PFSK-1 (cell line): ENCODE measurements around the gene PUS10.

Experiments used
- REST ChIP-seq, 2 experiments: IDR thresholded peaks; 2 replicates each; pipeline versions ENCODE4 v1.6.1 to v1.8.0; 2011 to 2012; ENCODE audit warnings: low read depth in 2 of 2, low read length in 2 of 2, control low read depth in 1 of 2, inconsistent platforms in 1 of 2, mild to moderate bottlenecking in 1 of 2, moderate library complexity in 1 of 2; ENCODE audit not compliant: insufficient read depth in 1 of 2
- TAF1 ChIP-seq: IDR thresholded peaks from 2 replicates; pipeline ENCODE4 v1.6.1; 2012; ENCODE audit warnings: low read length, control low read depth, borderline replicate concordance; ENCODE audit not compliant: insufficient read depth

- TF ChIP-seq TAF1, result no peak
- TF ChIP-seq REST (IDR thresholded peaks at IDR 0.05; ENCODE audit: insufficient read depth in 1 of 2, low read depth in 2 of 2, low read length in 2 of 2), result no peak
Measured at GRCh38 chr2:60976875-60977561, 41.0 kb downstream of the PUS10 start.
